ENCODE results near the gene SRBD1.

Gene SRBD1

GRCh38 chr2:45595721-45596435, 15.2 kb downstream of the SRBD1 start:
- no peak for DNase-seq (ENCODE audit: low read depth)

DNA sequence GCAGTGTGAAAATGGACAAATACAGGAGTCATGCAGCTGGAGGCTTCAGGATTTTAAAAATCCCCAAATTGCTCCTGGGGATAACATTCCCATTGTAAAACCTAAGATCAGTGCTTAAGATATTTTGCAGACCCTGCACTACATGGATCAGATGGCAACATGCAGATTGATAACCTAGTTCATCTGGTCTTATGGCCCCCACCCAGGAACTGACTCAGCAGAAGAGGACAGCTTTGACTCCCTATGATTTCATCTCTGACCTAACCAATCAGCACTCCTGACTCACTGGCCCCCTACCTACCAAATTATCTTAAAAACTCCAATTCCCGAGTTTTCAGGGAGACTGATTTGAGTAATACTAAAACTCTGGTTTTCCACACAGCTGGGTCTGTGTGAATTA, 20.0 kb downstream of the SRBD1 start:
- no peak for DNase-seq (ENCODE audit: low read depth)

DNA sequence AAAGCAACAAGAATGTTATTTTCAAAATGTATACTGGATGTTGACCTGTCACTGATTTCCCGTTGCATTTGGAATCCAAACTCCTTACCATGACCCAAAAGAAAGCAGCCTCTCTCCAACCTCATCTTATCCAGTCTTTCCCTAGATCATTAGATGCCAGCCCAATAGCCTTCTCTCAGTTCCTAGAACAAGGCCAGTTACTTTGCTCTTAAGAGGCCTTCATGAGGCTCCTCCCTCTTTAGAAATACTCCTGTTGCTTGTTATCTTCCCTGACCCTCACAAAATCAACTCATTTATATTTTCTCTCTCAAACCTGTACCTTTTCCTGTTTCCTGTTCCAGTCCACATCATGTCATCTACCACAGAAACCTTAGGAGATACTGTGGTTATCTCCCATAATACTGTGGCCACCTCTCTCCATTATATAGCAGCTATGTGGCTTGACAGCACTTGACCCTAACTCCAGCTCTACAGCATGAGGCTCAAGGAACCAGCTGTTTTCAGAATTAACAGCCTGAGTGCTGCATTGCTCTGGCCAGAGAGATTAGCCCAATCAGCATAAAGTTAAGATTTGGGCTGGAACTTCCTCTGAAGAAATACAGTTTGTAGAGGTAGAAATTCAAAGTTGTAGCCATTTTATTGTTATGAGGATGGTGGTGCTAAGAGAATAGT, 22.8 kb downstream of the SRBD1 start:
- DNase-seq (ENCODE audit: low read depth), result no peak

- DNase-seq (ENCODE audit: low read depth), result no peak
Measured at GRCh38 chr2:45586600-45586999, 24.5 kb downstream of the SRBD1 start.

GRCh38 chr2:45585267-45585861, 25.7 kb downstream of the SRBD1 start:
- no peak for DNase-seq (ENCODE audit: low read depth)

DNA sequence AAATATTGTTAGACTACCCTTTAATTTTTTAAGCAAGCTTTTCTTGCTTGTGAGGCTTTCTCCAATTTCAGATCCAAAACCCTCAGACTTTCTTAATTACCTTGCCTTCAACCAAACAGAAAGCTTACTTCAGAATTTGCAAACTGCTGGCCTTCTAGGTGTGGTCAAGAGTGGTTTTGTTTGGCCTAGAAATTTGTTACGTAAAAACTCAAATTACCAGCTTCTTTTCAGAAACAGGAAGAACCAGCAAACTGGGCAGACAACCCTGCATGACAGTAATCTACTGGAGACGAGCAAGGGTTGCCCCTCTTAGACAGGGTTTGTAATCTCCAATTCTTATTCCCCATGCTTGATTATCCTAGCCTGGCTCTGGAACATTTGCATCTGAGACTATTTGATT, 27.1 kb downstream of the SRBD1 start:
- DNase-seq (ENCODE audit: low read depth), result no peak

- DNase-seq (ENCODE audit: low read depth), result no peak
Measured at GRCh38 chr2:45582522-45582921, 28.5 kb downstream of the SRBD1 start.

GRCh38 chr2:45578056-45578843, 32.8 kb downstream of the SRBD1 start:
- no peak for DNase-seq (ENCODE audit: low read depth)

DNA sequence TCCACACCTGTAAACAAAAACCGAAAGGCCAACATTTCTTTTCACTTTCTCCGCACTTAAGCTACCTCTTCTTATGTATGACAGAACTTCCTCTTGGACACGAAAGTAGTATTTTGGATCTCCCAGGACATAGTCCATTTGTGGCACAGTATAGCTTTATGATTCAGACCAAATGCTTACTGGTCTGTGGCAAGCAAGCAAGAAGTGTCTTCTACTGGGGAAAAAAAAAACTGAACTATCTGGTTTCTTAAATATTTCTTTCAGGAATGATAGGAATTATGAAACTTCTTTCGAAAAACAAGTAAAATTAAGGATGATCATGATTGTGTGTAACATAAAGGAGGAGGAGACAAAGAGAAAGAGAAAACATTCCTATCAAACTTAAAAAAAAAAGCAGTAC, 33.6 kb downstream of the SRBD1 start:
- no peak for DNase-seq (ENCODE audit: low read depth)

- no peak for DNase-seq (ENCODE audit: low read depth)
Measured at GRCh38 chr2:45575881-45576280, 35.2 kb downstream of the SRBD1 start.

GRCh38 chr2:45572979-45573378, 38.1 kb downstream of the SRBD1 start:
- no peak for DNase-seq (ENCODE audit: low read depth)

- DNase-seq (ENCODE audit: low read depth), result no peak
Measured at GRCh38 chr2:45571940-45572339, 39.1 kb downstream of the SRBD1 start.

- DNase-seq (ENCODE audit: low read depth), result no peak
Measured at GRCh38 chr2:45570671-45571334, 40.3 kb downstream of the SRBD1 start.

- DNase-seq (ENCODE audit: low read depth), result no peak
Measured at GRCh38 chr2:45568935-45569334, 42.1 kb downstream of the SRBD1 start.

DNA sequence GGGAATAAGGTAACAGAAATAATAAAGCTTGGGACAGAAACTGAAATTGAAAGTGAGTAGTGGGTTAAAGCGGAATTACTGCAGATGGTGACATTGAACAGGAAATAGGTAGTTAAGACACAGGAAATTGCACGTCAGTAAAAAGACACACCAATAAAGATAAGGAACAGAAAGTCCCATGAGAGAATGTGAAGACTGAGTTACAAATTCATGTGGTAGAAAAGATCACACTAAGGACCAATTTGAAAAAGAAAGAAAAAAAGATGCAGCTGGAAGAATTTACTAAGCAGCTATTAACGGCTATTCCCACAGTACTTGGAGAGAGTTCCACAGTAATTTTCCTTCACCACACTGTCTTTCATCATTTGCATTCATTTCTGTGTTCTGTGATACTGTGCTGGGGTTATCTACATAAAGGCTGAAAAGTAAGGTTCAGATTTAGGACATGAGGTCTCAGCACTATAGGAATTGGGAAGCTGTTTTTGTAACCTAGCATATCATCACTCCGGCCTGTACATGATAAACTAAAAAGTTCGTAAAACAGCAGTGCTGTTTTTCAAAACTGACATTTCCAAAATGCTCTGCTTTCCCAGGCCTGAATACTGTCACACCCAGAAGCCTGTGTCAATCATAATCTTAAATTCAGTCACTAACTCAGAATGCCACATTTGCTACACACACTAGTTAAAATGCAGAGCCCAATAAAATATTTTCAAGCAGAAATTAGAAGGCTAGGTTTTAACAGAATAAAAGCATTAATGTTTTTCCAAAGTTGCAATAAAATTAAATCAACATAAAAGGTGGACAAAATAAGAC, 42.9 kb downstream of the SRBD1 start:
- no peak for DNase-seq (ENCODE audit: low read depth)

DNA sequence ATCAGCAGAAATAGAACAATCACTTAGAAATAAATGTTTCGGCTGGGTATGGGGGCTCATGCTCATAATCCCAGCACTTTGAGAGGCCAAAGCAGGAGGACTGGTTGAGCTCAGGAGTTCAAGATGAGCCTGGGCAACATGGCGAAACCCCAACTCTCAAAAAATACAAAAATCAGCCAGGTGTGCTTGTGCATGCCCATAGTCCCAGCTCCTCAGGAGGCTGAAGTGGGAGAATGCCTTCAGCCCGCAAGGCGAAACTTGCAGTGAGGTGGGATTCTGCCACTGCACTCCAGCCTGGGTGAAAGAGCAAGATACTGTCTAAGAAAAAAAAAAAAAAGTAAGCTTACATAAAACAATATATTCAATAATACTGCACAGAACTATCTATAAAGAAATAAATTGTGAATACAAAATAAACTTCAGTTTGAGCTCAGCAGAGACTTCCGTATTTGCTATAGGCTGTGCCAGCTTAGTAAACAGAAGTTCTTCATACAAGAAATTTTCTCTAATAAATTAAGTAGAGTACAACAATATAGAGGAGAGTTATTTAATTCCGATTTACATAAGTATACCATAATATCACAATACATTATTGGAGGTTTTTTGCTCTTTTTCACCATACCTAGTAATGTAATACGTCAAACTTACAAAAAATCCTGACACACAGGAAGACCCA, 43.6 kb downstream of the SRBD1 start:
- no peak for DNase-seq (ENCODE audit: low read depth)

GRCh38 chr2:45559436-45559835, 51.6 kb downstream of the SRBD1 start:
- no peak for DNase-seq (ENCODE audit: low read depth)

DNA sequence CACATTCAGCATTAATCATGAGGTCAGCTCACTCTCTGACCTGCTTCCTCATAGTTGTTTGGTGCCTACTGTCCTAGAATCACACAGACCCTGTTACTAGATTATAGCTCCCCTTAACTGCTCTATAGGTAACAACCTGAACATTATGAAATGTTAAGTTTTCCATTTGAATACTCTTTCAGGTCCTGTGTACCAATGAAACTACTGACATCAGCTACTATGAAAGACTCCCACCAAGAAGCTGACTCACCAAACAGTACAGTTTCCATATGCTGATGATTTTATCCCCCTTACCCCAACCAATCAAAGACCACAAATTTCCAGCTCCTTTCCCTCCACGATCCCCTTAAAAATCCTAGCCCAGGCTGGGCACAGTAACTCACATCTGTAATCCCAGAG, 56.3 kb downstream of the SRBD1 start:
- no peak for DNase-seq (ENCODE audit: low read depth)

- no peak for DNase-seq (ENCODE audit: low read depth)
Measured at GRCh38 chr2:45554073-45554741, 56.9 kb downstream of the SRBD1 start.

- no peak for DNase-seq (ENCODE audit: low read depth)
Measured at GRCh38 chr2:45551862-45552261, 59.2 kb downstream of the SRBD1 start.

Data from stimulated activated CD8-positive, alpha-beta memory T cell treated with anti-CD3 and anti-CD28 coated beads, Interleukin-4, amount 100 ng/mL, for 24 hours (primary cell).